Measurements from ENCODE around the gene MAGI1.
"Not testable (repeated sequence)": the region's sequence is repeated elsewhere in the genome, so short reads cannot be mapped to it uniquely, and the experiment has no call there.

MAGI1 gene

GRCh38 chr3:65550137-65550536 is 488.6 kb downstream of the MAGI1 start:
- no peak for DNase-seq

GRCh38 chr3:65549626-65549959 is 489.1 kb downstream of the MAGI1 start:
- no peak for DNase-seq

GRCh38 chr3:65548848-65549625 is 489.7 kb downstream of the MAGI1 start:
- DNase-seq = no peak

- no peak for DNase-seq
Measured at GRCh38 chr3:65545429-65545828, 493.3 kb downstream of the MAGI1 start.

- not testable (repeated sequence) for DNase-seq
Measured at GRCh38 chr3:65543391-65543790, 495.3 kb downstream of the MAGI1 start.

- no peak for DNase-seq
Measured at GRCh38 chr3:65540666-65541065, 498.1 kb downstream of the MAGI1 start.

- DNase-seq = no peak
Measured at GRCh38 chr3:65539616-65540015, 499.1 kb downstream of the MAGI1 start.

- DNase-seq = no peak
Measured at GRCh38 chr3:65538101-65538500, 500.6 kb downstream of the MAGI1 start.

GRCh38 chr3:65537109-65537508 is 501.6 kb downstream of the MAGI1 start:
- no peak for DNase-seq

- DNase-seq = no peak
Measured at GRCh38 chr3:65535260-65535659, 503.5 kb downstream of the MAGI1 start.

GRCh38 chr3:65534805-65535204 is 503.9 kb downstream of the MAGI1 start:
- DNase-seq = no peak

GRCh38 chr3:65532749-65533148 is 506.0 kb downstream of the MAGI1 start:
- no peak for DNase-seq

GRCh38 chr3:65532215-65532614 is 506.5 kb downstream of the MAGI1 start:
- DNase-seq = no peak

- DNase-seq = no peak
Measured at GRCh38 chr3:65531499-65531898, 507.2 kb downstream of the MAGI1 start.

GRCh38 chr3:65526656-65527055 is 512.1 kb downstream of the MAGI1 start:
- no peak for DNase-seq

- DNase-seq = no peak
Measured at GRCh38 chr3:65524584-65524983, 514.1 kb downstream of the MAGI1 start.

- no peak for DNase-seq
Measured at GRCh38 chr3:65523878-65524277, 514.8 kb downstream of the MAGI1 start.

GRCh38 chr3:65521032-65521431 is 517.7 kb downstream of the MAGI1 start:
- DNase-seq = no peak

- no peak for DNase-seq
Measured at GRCh38 chr3:65516998-65517397, 521.7 kb downstream of the MAGI1 start.

GRCh38 chr3:65514317-65514716 is 524.4 kb downstream of the MAGI1 start:
- not testable (repeated sequence) for DNase-seq

- DNase-seq = not testable (repeated sequence)
Measured at GRCh38 chr3:65509423-65509794, 529.3 kb downstream of the MAGI1 start.

GRCh38 chr3:65508750-65509422 is 529.8 kb downstream of the MAGI1 start:
- no peak for DNase-seq

GRCh38 chr3:65507437-65507836 is 531.3 kb downstream of the MAGI1 start:
- no peak for DNase-seq

GRCh38 chr3:65503776-65504175 is 534.9 kb downstream of the MAGI1 start:
- DNase-seq = no peak

GRCh38 chr3:65502526-65502925 is 536.2 kb downstream of the MAGI1 start:
- no peak for DNase-seq

Measured in NCI-H1930 (cell line).